HG03025 (cell line): ENCODE results near the gene SF3B2.
"Not testable (repeated sequence)": the region's sequence is repeated elsewhere in the genome, so short reads cannot be mapped to it uniquely, and the experiment has no call there.

Experiments used
- ATAC-seq: cut with Tn5 transposase; IDR thresholded peaks from one replicate; pipeline ENCODE4 v1.9.1; 2021; ENCODE audit warnings: mild to moderate bottlenecking, moderate library complexity; ENCODE audit not compliant: unreplicated experiment, low FRiP score

The SF3B2 gene

GRCh38 chr11:66051766-66052663 is at the start of gene SF3B2:
Gene SF3B2 (plus strand): TSS chr11:66052364. CDS start chr11:66052385, 21 bp downstream.
- ATAC-seq, result peak; percentile 84

GRCh38 chr11:66002648-66003225 is 49.4 kb upstream of the SF3B2 start:
- peak; percentile 35 for ATAC-seq

GRCh38 chr11:66003291-66003690 is 48.9 kb upstream of the SF3B2 start:
- ATAC-seq, result no peak

- no peak for ATAC-seq
Observed at GRCh38 chr11:66004186-66004585, 48.0 kb upstream of the SF3B2 start.

GRCh38 chr11:66006134-66006890 is 45.9 kb upstream of the SF3B2 start:
- ATAC-seq, result no peak

- ATAC-seq, result no peak
Observed at GRCh38 chr11:66006891-66007176, 45.3 kb upstream of the SF3B2 start.

- no peak for ATAC-seq
Observed at GRCh38 chr11:66007201-66007634, 44.9 kb upstream of the SF3B2 start.

- ATAC-seq, result no peak
Observed at GRCh38 chr11:66008095-66008467, 44.1 kb upstream of the SF3B2 start.

GRCh38 chr11:66008468-66009101 is 43.6 kb upstream of the SF3B2 start:
- no peak for ATAC-seq

- ATAC-seq, result not testable (repeated sequence)
Observed at GRCh38 chr11:66010036-66010435, 42.1 kb upstream of the SF3B2 start.

- no peak for ATAC-seq
Observed at GRCh38 chr11:66011239-66011784, 40.9 kb upstream of the SF3B2 start.

- no peak for ATAC-seq
Observed at GRCh38 chr11:66011785-66012303, 40.3 kb upstream of the SF3B2 start, which contains the start of gene CST6. Gene CST6 (plus strand): TSS chr11:66012008. CDS start chr11:66012045, 37 bp downstream.

- ATAC-seq, result no peak
Observed at GRCh38 chr11:66012371-66012945, 39.7 kb upstream of the SF3B2 start.

- ATAC-seq, result no peak
Observed at GRCh38 chr11:66012946-66013761, 39.0 kb upstream of the SF3B2 start.

- ATAC-seq, result no peak
Observed at GRCh38 chr11:66013762-66014100, 38.4 kb upstream of the SF3B2 start.

GRCh38 chr11:66014804-66015453 is 37.2 kb upstream of the SF3B2 start:
- no peak for ATAC-seq

- ATAC-seq, result no peak
Observed at GRCh38 chr11:66015454-66015881, 36.7 kb upstream of the SF3B2 start.

GRCh38 chr11:66015936-66016792 is 36.0 kb upstream of the SF3B2 start:
- ATAC-seq, result no peak
